ENCODE results near the gene ADRA2B. TPM values are rescaled to one million over a fixed set of nuclear protein-coding genes. Genes with fewer than 3 reads are reported as not detected.
"Not testable (repeated sequence)": the region's sequence is repeated elsewhere in the genome, so short reads cannot be mapped to it uniquely, and the experiment has no call there.

Gene ADRA2B
- polyA plus RNA-seq, 10 donors, result 1.9 to 3.8 (median 3.0) TPM

DNA sequence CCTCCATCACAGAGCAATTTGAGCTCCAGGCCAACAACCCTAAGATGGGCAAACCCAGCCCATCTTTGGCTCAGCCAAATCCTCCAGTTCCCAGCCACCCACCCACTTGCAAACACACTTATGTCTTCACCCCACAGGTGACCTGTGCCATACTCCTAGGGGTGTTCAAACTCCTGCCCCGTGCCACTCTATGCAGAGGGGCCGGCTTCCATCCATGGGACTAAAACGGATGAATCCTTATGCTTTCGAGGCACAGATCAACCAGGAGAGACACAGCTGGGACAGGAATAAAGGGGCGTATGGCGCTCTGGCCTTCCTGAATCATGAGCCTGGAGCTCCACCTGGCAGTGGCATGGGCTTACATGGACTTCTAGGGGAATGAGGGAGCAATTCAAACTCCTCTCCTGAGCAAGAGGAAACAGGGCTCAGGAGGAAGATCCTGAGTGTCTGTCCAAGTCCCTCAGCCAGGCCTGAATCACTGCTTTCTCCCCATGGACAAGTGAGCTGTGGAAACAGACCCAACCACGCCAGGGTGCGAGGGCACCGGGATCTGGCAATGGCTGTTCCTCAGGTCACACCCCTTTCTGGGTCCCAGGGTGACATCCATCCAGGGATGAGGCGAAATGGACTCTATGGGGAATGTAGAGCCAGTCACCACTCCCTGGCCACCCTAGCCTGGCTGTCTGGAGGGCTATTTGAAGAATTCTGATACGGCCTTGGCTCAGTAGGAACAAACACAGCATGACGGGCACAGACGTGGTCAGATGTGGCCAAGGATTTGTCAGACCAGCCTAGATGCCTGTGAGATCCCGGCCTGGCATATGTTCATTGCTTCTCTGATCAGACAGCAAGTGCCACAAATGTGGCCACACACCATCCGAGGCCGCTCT, 45.0 kb downstream of the ADRA2B start:
- not testable (repeated sequence) for DNase-seq

DNA sequence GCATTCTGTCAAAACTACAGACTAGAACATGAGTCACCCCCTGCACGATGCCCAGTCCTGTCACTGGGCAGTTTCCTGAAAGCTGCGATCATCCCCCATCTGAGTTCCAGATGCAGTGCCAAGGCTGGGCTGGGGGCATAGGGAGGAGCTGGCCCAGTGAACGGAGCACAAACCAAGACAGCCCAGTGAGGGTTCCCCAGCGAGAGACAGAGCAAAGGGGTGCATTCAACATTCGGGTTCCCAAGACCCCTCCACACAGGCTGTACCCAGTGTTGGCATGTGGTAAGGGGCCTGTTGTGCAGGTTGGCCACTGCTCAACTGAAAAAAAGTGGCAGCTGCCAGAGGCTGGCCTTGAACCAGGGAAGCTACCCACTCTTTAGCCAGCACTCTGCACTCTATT, 46.0 kb downstream of the ADRA2B start:
- not testable (repeated sequence) for DNase-seq

DNA sequence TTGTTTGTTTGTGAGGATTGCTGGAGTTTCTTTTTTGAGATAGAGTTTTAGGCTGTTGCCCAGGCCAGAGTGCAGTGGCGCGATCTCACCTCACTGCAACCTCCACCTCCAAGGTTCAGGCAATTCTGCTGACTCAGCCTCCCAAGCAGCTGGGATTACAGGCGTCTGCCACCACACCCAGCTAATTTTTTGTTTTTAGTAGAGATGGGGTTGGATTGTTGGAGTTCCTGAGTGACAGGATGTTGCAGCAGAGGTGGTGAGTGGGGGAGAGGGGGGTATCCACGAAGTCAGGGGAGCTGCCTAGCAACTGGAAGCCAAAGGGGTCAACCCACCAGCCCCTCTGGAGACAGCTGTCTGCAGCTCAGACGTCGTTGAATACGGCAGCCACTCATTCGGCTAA, 46.5 kb downstream of the ADRA2B start:
- not testable (repeated sequence) for DNase-seq

DNA sequence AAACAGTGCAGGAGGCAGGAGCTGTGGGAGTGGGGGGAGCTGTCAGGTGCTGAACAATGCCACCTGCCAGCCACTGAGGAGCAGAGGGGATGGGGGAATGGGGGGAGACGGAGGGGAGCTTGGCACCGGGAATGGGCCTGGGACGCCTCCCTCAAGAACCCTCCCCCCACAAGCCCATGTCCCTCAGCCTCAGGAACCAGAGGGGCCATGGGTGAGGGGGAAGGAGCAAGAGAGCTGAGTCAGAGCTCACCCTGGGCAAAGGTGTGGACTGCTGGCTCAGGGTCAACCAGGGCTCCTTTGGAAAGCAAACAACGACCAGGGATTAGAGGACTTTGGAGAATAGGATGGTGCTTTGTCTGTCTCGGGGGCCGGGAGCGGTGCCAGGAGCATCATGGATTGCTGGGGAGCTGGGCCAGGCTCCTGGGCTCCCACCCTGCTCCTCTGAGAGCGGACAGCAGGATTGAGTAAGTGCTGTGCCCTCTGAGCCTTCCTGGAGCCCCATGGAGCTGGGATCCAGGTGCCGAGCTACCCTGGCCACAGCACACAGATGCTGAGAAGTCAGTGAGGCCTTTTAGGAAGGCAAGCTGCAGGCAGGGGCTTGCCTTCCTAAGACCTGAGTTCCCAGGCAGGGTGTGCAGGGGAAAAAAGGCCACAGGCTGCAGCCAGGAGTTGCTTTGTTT, 48.3 kb downstream of the ADRA2B start:
- DNase-seq, result not testable (repeated sequence)

DNA sequence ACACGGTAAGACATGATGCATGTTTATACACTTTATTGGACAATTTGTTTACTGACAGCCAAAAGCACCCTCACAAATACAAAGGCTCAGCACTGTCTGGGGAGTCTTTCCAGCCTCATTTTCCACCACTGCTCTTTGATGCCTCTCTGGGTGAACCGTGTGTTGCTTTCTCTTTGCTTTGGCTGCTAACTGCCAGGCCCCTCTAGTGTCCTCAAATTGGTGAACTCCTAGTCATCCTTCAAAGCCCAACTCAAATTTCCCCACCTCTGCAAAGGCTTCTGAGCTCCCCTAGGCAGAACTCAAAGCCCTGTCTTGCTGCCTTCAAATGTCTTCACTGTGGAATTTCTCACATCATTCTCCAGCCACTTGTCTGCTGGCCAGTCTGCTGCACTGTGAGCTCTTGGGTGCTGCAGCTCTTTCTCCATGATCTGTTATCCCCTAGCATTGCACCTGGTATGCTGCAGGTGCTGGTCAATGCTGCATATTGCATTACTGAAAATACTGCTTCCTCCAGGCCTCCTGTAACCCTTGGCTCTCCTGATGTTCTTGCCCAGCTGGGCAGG, 49.2 kb downstream of the ADRA2B start:
- DNase-seq, result not testable (repeated sequence)

DNA sequence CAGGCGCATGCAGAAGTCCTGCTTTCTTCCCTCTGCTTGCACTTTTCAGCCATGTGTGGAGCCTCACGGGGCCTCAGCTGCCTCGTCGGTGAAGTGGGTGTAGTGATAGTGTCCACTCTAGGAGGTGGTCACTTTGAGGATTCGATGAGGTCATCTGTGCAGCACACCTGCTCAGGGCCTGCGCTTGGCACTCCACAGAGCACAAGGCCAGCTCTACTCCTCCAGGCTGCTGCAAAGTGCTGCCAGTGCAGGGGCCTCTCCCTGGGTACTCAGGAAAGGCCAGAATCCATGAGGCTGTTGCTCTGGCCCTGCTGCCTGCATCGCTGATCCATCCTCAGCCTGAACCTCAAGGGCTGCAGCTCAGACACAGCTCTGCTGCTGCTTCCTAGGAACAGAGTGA, 49.9 kb downstream of the ADRA2B start:
- not testable (repeated sequence) for DNase-seq

DNA sequence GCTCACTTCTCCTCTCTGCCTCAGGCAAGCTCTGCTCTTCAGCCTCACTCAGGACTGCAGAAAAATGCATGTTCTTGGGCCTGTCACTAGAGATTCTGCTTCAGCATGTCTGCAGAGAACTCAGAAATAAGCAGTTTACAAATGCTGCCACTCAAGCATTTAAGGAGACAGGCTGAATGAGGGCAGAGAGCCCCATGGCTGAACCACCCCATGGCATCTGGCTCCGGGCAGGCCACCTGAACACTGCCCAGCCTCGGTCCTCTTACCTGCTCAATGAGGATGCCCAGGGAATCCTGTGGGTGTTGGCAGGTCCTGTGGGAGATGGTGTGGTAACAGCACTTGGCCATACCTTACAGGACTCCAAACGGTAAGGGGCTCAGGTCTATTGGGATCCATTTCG, 50.4 kb downstream of the ADRA2B start:
- not testable (repeated sequence) for DNase-seq

DNA sequence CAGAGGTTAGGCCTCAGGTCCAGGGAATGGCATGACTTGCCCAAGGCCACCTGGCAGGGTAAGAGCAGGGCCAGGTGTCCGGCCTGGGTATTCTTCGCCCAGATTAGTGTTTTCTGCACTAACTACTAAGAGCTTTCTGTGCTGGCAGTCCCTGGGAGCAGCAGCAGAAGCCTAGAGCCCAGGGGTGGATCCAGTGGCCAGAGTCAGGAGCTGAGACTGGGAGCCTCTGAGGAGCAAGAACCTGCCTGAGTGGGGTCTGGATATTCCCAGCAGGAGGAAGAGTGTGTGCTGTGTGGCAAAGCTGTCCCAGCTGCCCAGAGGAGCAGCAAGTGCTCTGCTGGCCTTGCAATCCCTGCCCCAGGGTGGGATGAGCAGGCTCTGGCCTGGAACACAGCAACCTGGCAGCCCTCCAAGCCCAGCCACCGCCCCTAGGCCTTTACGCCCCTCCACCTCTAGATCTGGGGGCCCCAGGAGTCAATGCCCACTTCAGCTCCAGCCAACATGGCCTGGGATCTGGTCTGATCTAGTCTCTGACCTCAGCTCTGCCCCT, 50.9 kb downstream of the ADRA2B start:
- DNase-seq, result no peak

DNA sequence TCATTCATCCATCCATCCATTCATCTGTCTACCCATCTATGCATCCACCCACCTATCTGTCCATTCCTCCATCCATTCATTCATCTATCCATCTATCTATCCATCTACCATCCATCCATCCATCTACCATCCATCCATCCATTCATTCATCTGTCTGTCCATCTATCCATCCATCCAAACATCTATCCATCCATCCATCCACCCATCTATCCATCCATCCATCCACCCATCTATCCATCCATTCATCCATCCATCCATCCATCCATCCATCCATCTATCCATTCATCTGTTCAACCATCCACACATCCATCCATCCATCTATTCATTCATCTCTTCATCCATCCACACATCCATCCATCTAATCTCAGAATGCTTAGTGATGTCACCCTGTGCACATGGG, 51.6 kb downstream of the ADRA2B start:
- not testable (repeated sequence) for DNase-seq

DNA sequence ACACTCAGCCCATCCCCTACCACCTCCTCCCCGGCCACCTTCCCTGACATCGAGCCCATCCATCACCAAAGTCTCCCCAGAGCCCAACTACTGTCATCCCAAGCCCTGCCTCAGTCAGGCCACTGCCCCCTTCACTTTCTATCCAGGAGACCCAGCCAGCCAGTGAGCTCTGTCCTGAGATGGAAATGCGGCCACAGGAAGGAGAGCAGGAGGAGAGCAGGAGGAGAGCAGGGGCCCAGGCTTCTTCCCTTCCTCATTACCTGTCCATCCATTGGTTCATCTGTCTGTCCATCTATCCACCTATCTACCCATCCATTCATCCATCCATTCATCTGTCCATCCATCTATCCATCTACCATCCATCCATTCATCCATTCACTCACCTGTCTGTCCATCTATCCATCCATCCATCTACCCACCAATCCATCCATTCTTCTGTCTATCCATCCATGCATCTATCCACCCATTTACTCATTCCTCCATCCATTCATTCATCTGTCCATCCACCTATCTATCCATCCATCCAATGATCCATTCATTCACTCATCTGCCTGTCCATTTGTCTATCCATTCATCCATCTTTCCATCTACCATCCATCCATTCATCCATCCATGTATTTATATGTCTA, 52.2 kb downstream of the ADRA2B start:
- not testable (repeated sequence) for DNase-seq

DNA sequence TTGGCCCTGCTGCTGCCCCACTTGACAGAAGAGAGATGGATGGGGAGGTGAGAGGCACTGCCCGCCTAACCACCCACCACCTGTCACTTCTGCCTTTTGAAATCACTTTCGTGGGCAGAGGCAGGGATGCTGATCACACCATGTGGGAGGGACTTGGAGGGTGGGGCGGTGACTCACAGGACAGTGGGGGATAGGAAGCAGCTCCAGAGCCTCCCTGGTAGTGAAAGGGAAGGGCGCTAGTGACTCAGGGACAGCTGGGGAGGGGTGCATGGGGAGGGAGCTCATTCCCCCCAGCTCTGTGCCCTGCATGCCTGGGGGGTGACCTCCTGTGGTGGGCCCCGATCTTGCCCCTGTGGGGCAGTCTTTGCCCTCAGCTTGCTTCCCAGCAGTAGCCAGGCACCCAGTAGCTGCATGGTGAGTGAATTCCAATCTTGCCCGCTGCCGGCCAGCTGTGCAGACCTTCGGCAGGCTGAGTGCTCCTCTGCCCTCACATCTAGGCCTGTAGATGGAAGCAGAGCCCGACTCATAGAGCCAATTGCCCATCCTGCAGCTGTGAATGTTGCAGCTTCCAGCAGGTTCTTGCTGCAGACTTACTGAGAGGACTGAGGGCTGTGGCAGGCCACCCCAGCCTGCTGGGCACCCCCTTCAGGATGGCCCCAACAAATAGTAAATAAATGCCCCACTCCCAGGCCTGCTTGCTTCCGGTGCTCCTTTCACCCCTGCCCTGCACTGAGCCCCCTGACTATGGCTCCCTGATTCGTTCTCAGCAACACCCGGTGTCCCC, 53.1 kb downstream of the ADRA2B start:
- DNase-seq, result not testable (repeated sequence)

Other genes starting within 250 kb of the ADRA2B start
- 10 to 100 TPM; 14.3 to 59.4 (median 33.9) TPM for gene ANKRD36C, start 124.7 kb downstream of the ADRA2B start, polyA plus RNA-seq (ENCODE audit: insufficient read length in 10 of 10)
- gene GPAT2, start 81.7 kb downstream of the ADRA2B start, polyA plus RNA-seq (ENCODE audit: insufficient read length in 10 of 10), result 1 to 10 TPM; 2.2 to 9.0 (median 5.2) TPM
- gene ASTL, start 21.9 kb upstream of the ADRA2B start, polyA plus RNA-seq (ENCODE audit: insufficient read length in 10 of 10), result under 1 TPM in 5 of 10 donors, not detected in 5; 0.11 to 0.23 (median 0.18) TPM
- gene DUSP2, start 28.9 kb upstream of the ADRA2B start, polyA plus RNA-seq (ENCODE audit: insufficient read length in 10 of 10), result 10 to 100 TPM in 1 of 10 donors, 1 to 10 TPM in 9; 2.5 to 10.3 (median 4.4) TPM
- gene STARD7, start 92.3 kb upstream of the ADRA2B start, polyA plus RNA-seq (ENCODE audit: insufficient read length in 10 of 10), result 100 to 1,000 TPM in 6 of 10 donors, 10 to 100 TPM in 4; 82.6 to 152 (median 105) TPM
- 10 to 100 TPM; 23.7 to 31.1 (median 25.3) TPM for gene TMEM127, start 149.4 kb upstream of the ADRA2B start, polyA plus RNA-seq (ENCODE audit: insufficient read length in 10 of 10)
- 10 to 100 TPM; 32.5 to 49.9 (median 43.9) TPM for gene CIAO1, start 149.7 kb upstream of the ADRA2B start, polyA plus RNA-seq (ENCODE audit: insufficient read length in 10 of 10)
- 100 to 1,000 TPM in 2 of 10 donors, 10 to 100 TPM in 8; 78.0 to 108 (median 89.2) TPM for gene SNRNP200, start 189.0 kb upstream of the ADRA2B start, polyA plus RNA-seq (ENCODE audit: insufficient read length in 10 of 10)
- gene ITPRIPL1, start 208.7 kb upstream of the ADRA2B start, polyA plus RNA-seq (ENCODE audit: insufficient read length in 10 of 10), result 1 to 10 TPM; 2.3 to 6.0 (median 3.3) TPM
- 10 to 100 TPM in 4 of 10 donors, 1 to 10 TPM in 6; 7.0 to 17.9 (median 9.6) TPM for gene NCAPH, start 219.2 kb upstream of the ADRA2B start, polyA plus RNA-seq (ENCODE audit: insufficient read length in 10 of 10)